HG03378 (cell line): ENCODE measurements around the gene ZFP36L1.

Source experiments
- ATAC-seq: cut with Tn5 transposase; IDR thresholded peaks from one replicate; pipeline ENCODE4 v1.9.1; 2021; ENCODE audit warnings: mild to moderate bottlenecking, moderate library complexity; ENCODE audit not compliant: unreplicated experiment

ZFP36L1 gene, protein sequence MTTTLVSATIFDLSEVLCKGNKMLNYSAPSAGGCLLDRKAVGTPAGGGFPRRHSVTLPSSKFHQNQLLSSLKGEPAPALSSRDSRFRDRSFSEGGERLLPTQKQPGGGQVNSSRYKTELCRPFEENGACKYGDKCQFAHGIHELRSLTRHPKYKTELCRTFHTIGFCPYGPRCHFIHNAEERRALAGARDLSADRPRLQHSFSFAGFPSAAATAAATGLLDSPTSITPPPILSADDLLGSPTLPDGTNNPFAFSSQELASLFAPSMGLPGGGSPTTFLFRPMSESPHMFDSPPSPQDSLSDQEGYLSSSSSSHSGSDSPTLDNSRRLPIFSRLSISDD

DNA sequence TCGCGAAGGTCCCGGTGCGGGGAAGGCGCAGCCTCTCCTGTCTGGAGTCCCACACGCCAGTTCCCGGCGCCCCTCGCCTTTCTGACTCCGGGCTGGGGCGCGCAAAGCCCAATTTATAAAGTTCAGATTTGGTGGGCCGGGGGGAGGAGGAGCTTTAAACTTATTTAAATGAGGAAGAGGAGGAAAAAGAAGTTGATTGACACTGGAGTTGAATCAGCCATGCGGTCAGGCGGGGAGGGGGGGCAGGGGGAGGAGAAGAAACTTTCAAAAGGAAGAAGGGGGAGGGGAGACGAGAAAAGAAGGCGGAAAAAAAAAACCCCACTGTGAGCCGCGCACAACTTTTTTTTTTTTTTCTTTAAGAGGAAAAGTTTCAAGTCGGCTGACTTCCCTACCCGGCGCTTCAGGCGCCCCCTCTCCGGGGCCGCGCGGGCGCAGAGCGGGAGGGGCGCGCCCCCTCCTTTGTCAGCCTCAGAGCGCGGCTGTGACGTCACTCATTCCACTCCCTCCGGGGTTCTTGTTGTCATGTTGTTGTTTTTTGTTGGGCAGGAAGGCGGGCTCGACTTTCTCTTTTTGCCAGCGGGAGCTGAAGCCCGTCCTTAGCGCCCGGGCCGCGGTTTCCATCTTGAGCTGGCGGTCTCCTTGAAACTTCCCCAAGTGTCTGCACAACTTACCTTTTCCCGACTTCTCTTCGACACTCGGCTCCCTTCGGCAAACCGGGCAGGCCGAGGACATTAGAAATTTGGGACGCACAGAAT, at the start of gene ZFP36L1:
TSS of gene ZFP36L1 (minus strand) at position 89 of the 755 bp plus-strand sequence. CDS start 129 bp downstream, outside the sequence.
- ATAC-seq: peak; percentile 35

DNA sequence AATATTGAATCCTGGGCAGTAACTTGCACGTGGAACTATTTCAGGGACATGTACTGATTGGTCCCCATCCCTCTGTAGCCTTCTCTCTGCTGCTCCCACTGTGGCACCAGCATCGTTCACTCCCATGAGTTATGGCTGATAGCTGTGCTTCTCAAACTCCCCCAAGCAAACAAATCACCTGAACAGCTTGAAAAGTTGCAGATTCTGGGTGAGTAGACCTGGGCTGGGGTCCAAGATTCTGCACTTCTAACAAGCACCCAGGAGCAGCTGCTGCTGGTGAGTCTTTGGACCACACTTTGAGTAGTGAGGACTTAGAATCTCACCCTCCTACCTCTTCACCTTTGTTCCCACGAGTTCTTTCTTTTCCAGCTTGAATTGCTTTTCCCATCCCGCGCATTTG, 49.4 kb upstream of the ZFP36L1 start:
- no peak for ATAC-seq

GRCh38 chr14:68841016-68841809, 48.3 kb upstream of the ZFP36L1 start:
- no peak for ATAC-seq

- ATAC-seq: no peak
Measured at GRCh38 chr14:68840454-68840853, 47.6 kb upstream of the ZFP36L1 start.

DNA sequence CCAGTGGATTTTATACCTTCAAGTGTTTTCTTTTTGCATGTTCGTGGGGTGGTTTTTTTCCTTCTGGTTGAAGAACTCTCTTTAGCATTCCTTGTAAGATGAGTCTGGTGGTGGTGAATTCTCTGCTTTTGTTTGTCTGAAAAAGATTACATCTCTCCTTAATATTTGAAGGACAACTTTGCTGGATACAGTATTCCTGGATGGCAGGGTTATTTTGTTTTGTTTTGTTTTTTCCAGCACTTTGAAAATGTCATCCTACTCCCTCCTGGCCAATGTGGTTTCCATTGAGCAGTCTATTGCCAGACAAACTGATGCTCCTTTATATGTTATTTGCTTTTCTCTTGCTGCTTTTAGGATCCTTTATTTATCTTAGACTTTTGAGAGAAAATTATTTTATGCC, 43.2 kb upstream of the ZFP36L1 start:
- no peak for ATAC-seq

- peak; percentile 45 for ATAC-seq
Measured at GRCh38 chr14:68834816-68835215, 41.9 kb upstream of the ZFP36L1 start.

GRCh38 chr14:68828698-68829097, 35.8 kb upstream of the ZFP36L1 start:
- ATAC-seq: no peak

GRCh38 chr14:68825729-68826128, 32.9 kb upstream of the ZFP36L1 start:
- no peak for ATAC-seq

DNA sequence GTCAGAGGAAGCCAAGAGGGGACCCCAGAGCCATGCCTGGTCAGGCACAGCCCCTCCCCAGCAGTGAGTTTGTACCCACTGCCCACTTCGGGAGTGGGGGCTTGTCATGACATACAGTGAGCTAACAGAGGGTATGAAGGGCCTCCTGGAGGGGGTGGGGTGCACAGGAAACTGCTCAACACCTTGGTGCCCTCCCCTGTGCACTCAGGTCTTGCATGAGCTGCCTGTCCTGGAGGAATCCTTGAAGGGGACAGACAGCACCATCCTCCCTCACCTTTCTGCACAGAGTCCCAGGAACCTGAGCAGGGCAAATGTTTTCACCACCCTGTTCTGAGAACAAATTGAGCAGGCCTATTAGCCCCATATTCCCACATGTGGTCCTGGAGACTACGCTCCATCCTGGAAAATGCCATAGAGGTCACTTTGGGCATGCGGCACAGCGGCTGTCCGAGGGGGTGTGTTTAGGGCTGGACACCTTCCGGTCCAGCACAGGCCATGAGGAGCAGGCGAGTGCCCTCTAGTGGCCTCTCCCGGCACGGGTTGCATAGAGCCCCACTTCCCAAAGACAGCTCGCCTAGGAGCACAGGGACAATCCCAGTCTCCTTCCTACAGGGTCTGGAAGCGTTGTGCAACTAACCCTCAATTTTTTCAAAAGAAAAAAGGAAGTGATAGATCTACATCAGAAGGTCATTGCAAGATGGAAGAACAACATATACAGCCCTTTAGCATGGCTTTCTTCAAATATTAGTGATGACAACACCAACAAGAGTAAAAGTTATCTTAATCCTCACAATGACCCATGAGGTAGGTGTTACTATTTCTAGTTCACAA, 31.9 kb upstream of the ZFP36L1 start:
- no peak for ATAC-seq

DNA sequence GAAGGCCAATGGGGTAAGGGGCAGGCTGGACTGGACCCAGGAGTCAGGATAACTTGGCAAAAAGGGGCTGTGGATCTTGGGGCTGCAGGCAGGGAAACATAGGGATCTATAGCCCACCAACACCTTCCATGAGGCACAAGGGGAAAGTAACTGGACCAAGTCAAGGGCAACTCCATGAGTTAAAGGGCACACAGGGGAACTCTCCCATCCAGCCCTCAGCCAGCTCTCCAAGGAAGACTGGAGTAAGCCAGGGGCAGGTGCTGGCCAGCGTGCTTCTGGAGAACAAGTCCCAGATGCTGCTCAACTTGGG, 31.3 kb upstream of the ZFP36L1 start:
- no peak for ATAC-seq

- ATAC-seq: no peak
Measured at GRCh38 chr14:68823434-68824206, 30.8 kb upstream of the ZFP36L1 start.

DNA sequence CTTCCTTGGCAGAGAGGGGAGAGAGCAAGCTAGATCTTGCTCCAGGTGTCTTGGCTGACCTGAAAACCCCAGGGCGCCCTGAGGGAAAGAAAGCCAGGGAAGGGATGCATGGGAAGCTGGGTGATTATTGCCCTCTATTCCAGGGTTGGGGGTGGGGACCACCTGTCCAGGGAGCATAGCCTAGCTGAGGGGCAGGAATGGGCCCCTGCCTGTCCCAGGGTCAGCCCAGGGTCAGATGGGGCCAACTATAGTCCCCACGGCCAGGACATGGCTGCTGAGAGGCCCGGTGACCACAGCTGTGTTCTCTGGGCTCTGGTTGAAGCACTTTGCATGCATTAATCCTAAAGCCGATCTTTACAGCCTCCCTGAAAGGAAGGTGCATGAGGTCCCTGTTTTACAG, 30.1 kb upstream of the ZFP36L1 start:
- no peak for ATAC-seq

DNA sequence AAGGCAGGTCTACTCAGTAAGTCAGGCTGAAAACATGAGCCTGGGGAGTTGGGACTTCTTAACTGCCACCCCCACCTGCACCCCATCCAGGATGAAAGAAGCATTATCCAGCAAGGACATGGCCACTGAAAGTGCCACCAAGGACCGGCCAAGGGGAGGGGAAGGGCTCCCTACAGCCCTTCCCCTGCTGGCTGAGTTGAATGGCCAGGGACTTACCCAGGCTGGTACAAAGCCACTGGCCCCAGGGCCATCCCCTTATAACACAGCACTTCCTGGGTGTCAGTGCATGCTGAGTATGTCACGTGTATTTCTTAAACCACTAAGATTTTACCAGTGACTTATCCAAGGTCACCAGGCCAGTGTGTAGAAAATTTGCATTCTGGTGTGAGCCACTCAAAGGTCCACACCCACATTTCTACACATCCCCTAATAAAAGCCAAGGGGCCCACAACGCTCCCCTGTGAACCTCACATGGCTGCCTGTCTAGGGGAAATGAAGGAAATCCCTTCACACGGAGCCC, 29.3 kb upstream of the ZFP36L1 start:
- peak; percentile 66 for ATAC-seq

DNA sequence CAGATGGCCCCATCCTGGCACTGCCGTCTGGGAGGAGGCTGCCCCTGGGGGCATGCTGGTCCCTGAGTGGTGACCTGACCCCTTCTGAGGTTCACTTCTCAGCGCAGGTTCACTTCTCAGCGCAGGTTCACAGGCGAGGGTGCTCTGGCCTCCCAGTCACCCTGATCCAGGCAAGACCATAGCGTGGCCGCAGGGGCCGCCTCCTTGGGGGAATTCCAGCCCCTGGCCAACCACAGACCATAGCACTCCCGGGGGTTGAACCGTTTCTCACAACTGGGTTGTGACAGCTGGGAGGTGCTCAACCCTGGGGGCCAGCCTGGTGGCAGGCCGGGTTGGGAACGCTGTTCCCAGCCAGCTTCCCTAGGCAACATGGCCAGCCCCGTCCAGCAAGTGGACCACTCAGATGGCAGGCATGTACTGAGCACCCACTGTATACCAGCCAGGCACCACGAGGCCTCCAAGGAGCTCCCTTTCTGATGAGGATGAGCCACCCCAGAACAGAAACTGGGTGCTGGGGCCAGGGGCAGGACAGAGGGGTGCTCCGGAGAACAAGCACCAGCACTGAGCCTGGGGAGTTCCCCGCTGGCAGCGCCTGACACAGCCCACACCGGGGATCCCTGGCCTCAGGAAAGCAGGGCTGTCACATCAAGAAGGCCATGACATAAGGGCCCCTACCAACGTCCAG, 28.3 kb upstream of the ZFP36L1 start:
- ATAC-seq: no peak

GRCh38 chr14:68820536-68820935, 27.7 kb upstream of the ZFP36L1 start:
- ATAC-seq: no peak

DNA sequence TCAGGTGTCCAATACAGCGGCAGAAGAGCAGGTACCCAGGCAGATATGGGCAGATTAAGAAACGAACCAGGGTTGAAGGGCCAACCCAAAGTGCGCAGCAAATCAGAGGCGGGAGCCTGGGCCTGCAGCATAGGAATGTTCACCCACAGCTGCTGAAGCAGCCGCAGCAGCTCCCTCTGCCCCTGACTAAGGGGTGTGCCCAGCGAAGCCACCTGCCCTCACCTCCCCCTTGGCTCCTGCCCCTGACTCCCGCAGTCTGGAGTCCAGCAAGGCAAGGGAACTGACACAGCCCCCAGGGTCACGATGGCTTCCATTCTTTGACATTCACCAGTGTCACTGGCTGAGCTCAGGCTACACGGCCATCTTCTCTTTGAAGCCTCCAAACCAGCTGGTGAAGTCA, 27.3 kb upstream of the ZFP36L1 start:
- no peak for ATAC-seq

DNA sequence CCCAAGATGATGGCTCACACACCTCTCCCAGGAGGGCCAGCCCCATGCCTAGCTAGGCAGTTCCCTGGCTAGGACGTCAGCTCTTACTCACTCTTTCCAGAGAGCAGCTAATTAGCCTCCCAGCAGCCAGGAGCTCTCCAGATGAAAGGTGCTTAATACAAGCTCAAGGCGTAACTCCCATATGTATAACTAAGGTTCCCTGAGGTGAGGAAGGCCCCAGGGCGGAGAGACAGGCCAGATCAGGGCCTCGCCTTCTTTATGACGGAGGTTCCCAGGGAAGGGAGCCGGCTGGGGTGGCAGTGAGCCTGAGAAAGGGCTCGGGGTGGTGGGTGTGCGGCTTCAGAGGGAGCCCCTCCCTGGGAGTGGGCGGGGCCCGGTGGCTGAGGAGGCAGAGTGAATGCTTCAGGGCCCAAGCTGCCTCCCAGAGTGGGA, 26.4 kb upstream of the ZFP36L1 start:
- no peak for ATAC-seq

GRCh38 chr14:68817506-68818212, 24.8 kb upstream of the ZFP36L1 start:
- no peak for ATAC-seq
